ENCODE measurements around the gene OR6F1.
"Not testable (repeated sequence)": the region's sequence is repeated elsewhere in the genome, so short reads cannot be mapped to it uniquely, and the experiment has no call there.

The OR6F1 gene

GRCh38 chr1:247748041-247748440, 31.6 kb upstream of the OR6F1 start, which contains the start of gene OR14A2:
Gene OR14A2, minus strand, starts transcription at chr1:247748141.
- Histone ChIP-seq H3K27me3 (ENCODE audit: control insufficient read depth in 3 of 3, insufficient read depth in 3 of 3, low read depth in 1 of 3, low read length in 3 of 3) (no peaks in the 10 kb centered on the region), H3K9ac (ENCODE audit: low read depth, low read length, poor library complexity) (no peak within 1 kb of the TSS), H3K4me2 (ENCODE audit: insufficient read depth, low read length, poor library complexity, severe bottlenecking) (no peak within 1 kb of the TSS), H3K4me1 (ENCODE audit: control insufficient read depth in 2 of 2, insufficient read depth in 1 of 2, low read depth in 1 of 2, low read length in 2 of 2) (no peaks in the 10 kb centered on the region), H3K36me3 (replicated peaks in 1 of 2; ENCODE audit: control insufficient read depth in 2 of 2, insufficient read depth in 2 of 2, low read length in 2 of 2) (no peaks in the 10 kb centered on the region), H4K91ac (ENCODE audit: low read depth, low read length, poor library complexity) (no peak within 1 kb of the TSS), H3K9me3 (replicated peaks in 1 of 2; ENCODE audit: control insufficient read depth in 2 of 2, insufficient read depth in 1 of 2, low read depth in 1 of 2, low read length in 2 of 2) (peaks cover 0 to 6% of the 10 kb centered on the region in 2 donors), H3K27ac (replicated peaks; ENCODE audit: low read length) (no peak within 1 kb of the TSS), H3K18ac (ENCODE audit: low read length) (no peak within 1 kb of the TSS), H3K23ac (ENCODE audit: low read depth, low read length, poor library complexity) (no peak within 1 kb of the TSS), H4K8ac (ENCODE audit: low read depth, low read length) (no peak within 1 kb of the TSS), H3K79me1 (ENCODE audit: low read depth, low read length) (no peaks in the 10 kb centered on the region), H2BK120ac (ENCODE audit: low read depth, low read length) (no peak within 1 kb of the TSS), H3K4me3 (ENCODE audit: low read length in 2 of 2) (no peak within 1 kb of the TSS), H3K14ac (ENCODE audit: low read length) (no peak within 1 kb of the TSS), H2BK12ac (ENCODE audit: low read length) (no peak within 1 kb of the TSS), H2BK15ac (ENCODE audit: low read length) (no peak within 1 kb of the TSS), H3K4ac (ENCODE audit: low read length) (no peak within 1 kb of the TSS), H2AFZ (ENCODE audit: low read length) (no peak within 1 kb of the TSS), H2BK5ac (ENCODE audit: low read length) (no peak within 1 kb of the TSS), H2AK5ac (ENCODE audit: low read depth, low read length) (no peak within 1 kb of the TSS)
- no peak for DNase-seq (ENCODE audit: low spot score)
- no CpG with 5 or more reads among the region's 2 CpGs for WGBS, 2 donors (ENCODE audit: extremely low coverage in 2 of 2, insufficient read length in 2 of 2, insufficient replicate concordance in 1 of 2)

GRCh38 chr1:247747616-247748015, 31.2 kb upstream of the OR6F1 start:
- Histone ChIP-seq H3K4me2 (ENCODE audit: insufficient read depth, low read length, poor library complexity, severe bottlenecking) (no peak overlapping the region), H2AFZ (ENCODE audit: low read length) (no peak overlapping the region)

GRCh38 chr1:247746391-247746935, 30.0 kb upstream of the OR6F1 start:
- Histone ChIP-seq H3K23ac (ENCODE audit: low read depth, low read length, poor library complexity) (no peak overlapping the region), H3K36me3 (replicated peaks in 1 of 2; ENCODE audit: control insufficient read depth in 2 of 2, insufficient read depth in 2 of 2, low read length in 2 of 2) (no peaks in the 10 kb centered on the region), H2AK5ac (ENCODE audit: low read depth, low read length) (no peak overlapping the region), H3K9ac (ENCODE audit: low read depth, low read length, poor library complexity) (no peak overlapping the region), H3K9me3 (replicated peaks in 1 of 2; ENCODE audit: control insufficient read depth in 2 of 2, insufficient read depth in 1 of 2, low read depth in 1 of 2, low read length in 2 of 2) (peaks cover 0 to 6% of the 10 kb centered on the region in 2 donors), H2BK5ac (ENCODE audit: low read length) (no peak overlapping the region), H3K18ac (ENCODE audit: low read length) (no peak overlapping the region), H3K4me2 (ENCODE audit: insufficient read depth, low read length, poor library complexity, severe bottlenecking) (no peak overlapping the region), H3K79me1 (ENCODE audit: low read depth, low read length) (no peaks in the 10 kb centered on the region), H3K27ac (replicated peaks; ENCODE audit: low read length) (no peak overlapping the region), H3K4me1 (ENCODE audit: control insufficient read depth in 2 of 2, insufficient read depth in 1 of 2, low read depth in 1 of 2, low read length in 2 of 2) (no peaks in the 10 kb centered on the region), H3K27me3 (ENCODE audit: control insufficient read depth in 3 of 3, insufficient read depth in 3 of 3, low read depth in 1 of 3, low read length in 3 of 3) (no peaks in the 10 kb centered on the region), H3K14ac (ENCODE audit: low read length) (no peak overlapping the region), H4K91ac (ENCODE audit: low read depth, low read length, poor library complexity) (no peak overlapping the region), H3K4me3 (ENCODE audit: low read length in 2 of 2) (no peak overlapping the region), H2AFZ (ENCODE audit: low read length) (no peak overlapping the region), H2BK15ac (ENCODE audit: low read length) (no peak overlapping the region), H4K8ac (ENCODE audit: low read depth, low read length) (no peak overlapping the region), H2BK120ac (ENCODE audit: low read depth, low read length) (no peak overlapping the region), H2BK12ac (ENCODE audit: low read length) (no peak overlapping the region), H3K4ac (ENCODE audit: low read length) (no peak overlapping the region)
- no CpG with 5 or more reads among the region's 3 CpGs for WGBS, 2 donors (ENCODE audit: extremely low coverage in 2 of 2, insufficient read length in 2 of 2, insufficient replicate concordance in 1 of 2)
- DNase-seq (ENCODE audit: low spot score), result no peak

More at GRCh38 chr1:247747616-247748015, 31.2 kb upstream of the OR6F1 start:
- no peaks in the 10 kb centered on the region for H3K79me1 ChIP-seq (ENCODE audit: low read depth, low read length)
- H2BK5ac ChIP-seq (ENCODE audit: low read length), result no peak overlapping the region
- H2AK5ac ChIP-seq (ENCODE audit: low read depth, low read length), result no peak overlapping the region
- H3K36me3 ChIP-seq (replicated peaks in 1 of 2; ENCODE audit: control insufficient read depth in 2 of 2, insufficient read depth in 2 of 2, low read length in 2 of 2), result no peaks in the 10 kb centered on the region
- peaks cover 0 to 6% of the 10 kb centered on the region in 2 donors for H3K9me3 ChIP-seq (replicated peaks in 1 of 2; ENCODE audit: control insufficient read depth in 2 of 2, insufficient read depth in 1 of 2, low read depth in 1 of 2, low read length in 2 of 2)
- H3K14ac ChIP-seq (ENCODE audit: low read length), result no peak overlapping the region
- WGBS, 2 donors (ENCODE audit: extremely low coverage in 2 of 2, insufficient read length in 2 of 2, insufficient replicate concordance in 1 of 2), result no CpG with 5 or more reads among the region's 7 CpGs
- H3K4me3 ChIP-seq (ENCODE audit: low read length in 2 of 2), result no peak overlapping the region
- H3K23ac ChIP-seq (ENCODE audit: low read depth, low read length, poor library complexity), result no peak overlapping the region
- H4K8ac ChIP-seq (ENCODE audit: low read depth, low read length), result no peak overlapping the region
- no peak for DNase-seq (ENCODE audit: low spot score)
- no peak overlapping the region for H4K91ac ChIP-seq (ENCODE audit: low read depth, low read length, poor library complexity)
- H2BK15ac ChIP-seq (ENCODE audit: low read length), result no peak overlapping the region
- no peak overlapping the region for H3K4ac ChIP-seq (ENCODE audit: low read length)
- no peaks in the 10 kb centered on the region for H3K4me1 ChIP-seq (ENCODE audit: control insufficient read depth in 2 of 2, insufficient read depth in 1 of 2, low read depth in 1 of 2, low read length in 2 of 2)
- no peak overlapping the region for H2BK120ac ChIP-seq (ENCODE audit: low read depth, low read length)
- H3K27me3 ChIP-seq (ENCODE audit: control insufficient read depth in 3 of 3, insufficient read depth in 3 of 3, low read depth in 1 of 3, low read length in 3 of 3), result no peaks in the 10 kb centered on the region
- no peak overlapping the region for H3K9ac ChIP-seq (ENCODE audit: low read depth, low read length, poor library complexity)
- H3K18ac ChIP-seq (ENCODE audit: low read length), result no peak overlapping the region
- H3K27ac ChIP-seq (replicated peaks; ENCODE audit: low read length), result no peak overlapping the region
- no peak overlapping the region for H2BK12ac ChIP-seq (ENCODE audit: low read length)

- H3K27me3 ChIP-seq (ENCODE audit: control insufficient read depth in 3 of 3, insufficient read depth in 3 of 3, low read depth in 1 of 3, low read length in 3 of 3); H2BK15ac ChIP-seq (ENCODE audit: low read length); H3K9me3 ChIP-seq (replicated peaks in 1 of 2; ENCODE audit: control insufficient read depth in 2 of 2, insufficient read depth in 1 of 2, low read depth in 1 of 2, low read length in 2 of 2); H3K4me3 ChIP-seq (ENCODE audit: low read length in 2 of 2); H3K9ac ChIP-seq (ENCODE audit: low read depth, low read length, poor library complexity); H3K14ac ChIP-seq (ENCODE audit: low read length); H2AFZ ChIP-seq (ENCODE audit: low read length); H3K23ac ChIP-seq (ENCODE audit: low read depth, low read length, poor library complexity); H3K27ac ChIP-seq (replicated peaks; ENCODE audit: low read length); H2BK5ac ChIP-seq (ENCODE audit: low read length); H4K8ac ChIP-seq (ENCODE audit: low read depth, low read length); H3K4me2 ChIP-seq (ENCODE audit: insufficient read depth, low read length, poor library complexity, severe bottlenecking); H3K18ac ChIP-seq (ENCODE audit: low read length); H2BK120ac ChIP-seq (ENCODE audit: low read depth, low read length); H3K4ac ChIP-seq (ENCODE audit: low read length); H2AK5ac ChIP-seq (ENCODE audit: low read depth, low read length); DNase-seq (ENCODE audit: low spot score); H3K79me1 ChIP-seq (ENCODE audit: low read depth, low read length); H3K36me3 ChIP-seq (replicated peaks in 1 of 2; ENCODE audit: control insufficient read depth in 2 of 2, insufficient read depth in 2 of 2, low read length in 2 of 2); H3K4me1 ChIP-seq (ENCODE audit: control insufficient read depth in 2 of 2, insufficient read depth in 1 of 2, low read depth in 1 of 2, low read length in 2 of 2); H4K91ac ChIP-seq (ENCODE audit: low read depth, low read length, poor library complexity); H2BK12ac ChIP-seq (ENCODE audit: low read length): not testable (repeated sequence)
- no CpG with 5 or more reads among the region's 3 CpGs for WGBS, 2 donors (ENCODE audit: extremely low coverage in 2 of 2, insufficient read length in 2 of 2, insufficient replicate concordance in 1 of 2)
These were observed 25.8 kb upstream of the OR6F1 start for GRCh38 chr1:247742215-247742760.

Data from neuronal stem cell (in vitro differentiated cells).